Brain microvascular endothelial cell (primary cell): ENCODE measurements around the gene AGBL1.

ENCODE experiments used
- DNase-seq: peaks from one replicate; pipeline ENCODE4 v3.0.0-alpha.2; 2020
- H3K27ac ChIP-seq: fragments of 250-450 bp; sonication (Bioruptor Pico); 2 replicates; pipeline ENCODE4 v1.5.1; 2020; ENCODE audit warnings: mild to moderate bottlenecking, moderate library complexity
- H3K27me3 ChIP-seq: fragments of 250-450 bp; sonication (Bioruptor Pico); replicated peaks from 2 replicates; pipeline ENCODE4 v1.5.1; 2020; ENCODE audit warnings: mild to moderate bottlenecking
- H3K36me3 ChIP-seq: fragments of 250-450 bp; sonication (Bioruptor Pico); replicated peaks from 2 replicates; pipeline ENCODE4 v1.5.1; 2020; ENCODE audit warnings: mild to moderate bottlenecking
- H3K4me3 ChIP-seq: 2 replicates; pipeline ENCODE4 v1.5.1; 2011; ENCODE audit warnings: low read depth, mild to moderate bottlenecking, control low read depth, low read length, moderate library complexity
- CTCF ChIP-seq: IDR thresholded peaks from 2 replicates; pipeline ENCODE4 v1.5.1; 2011; ENCODE audit warnings: low read depth, mild to moderate bottlenecking, moderate library complexity, low read length, control low read depth, inconsistent platforms; ENCODE audit errors: missing control alignments
- in situ Hi-C: cut with HindIII; loops from 2 replicates; pipeline ENCODE4 v1.10.0; 2017; ENCODE audit warnings: low sequenced_read_pairs, low pct_ligation_motif_present

AGBL1 gene

GRCh38 chr15:86355801-86356200 lies 276.1 kb downstream of the AGBL1 start:
- no peak for TF ChIP-seq CTCF
- Histone ChIP-seq H3K27me3 (no peaks in the 10 kb centered on the region), H3K36me3 (no peaks in the 10 kb centered on the region), H3K4me3 (no peak overlapping the region), H3K27ac (no peak overlapping the region)
- no peak for DNase-seq
- in situ Hi-C loops: no loop called here

- in situ Hi-C loops: no loop called here
- Histone ChIP-seq H3K36me3 (no peaks in the 10 kb centered on the region), H3K4me3 (no peak overlapping the region), H3K27me3 (no peaks in the 10 kb centered on the region), H3K27ac (no peak overlapping the region)
- DNase-seq: no peak
- no peak for TF ChIP-seq CTCF
Measured at GRCh38 chr15:86362555-86362954, 282.9 kb downstream of the AGBL1 start.

- DNase-seq: no peak
- no peak overlapping the region for H3K4me3 ChIP-seq
- no peaks in the 10 kb centered on the region for H3K36me3 ChIP-seq
- no peak overlapping the region for H3K27ac ChIP-seq
- H3K27me3 ChIP-seq: no peaks in the 10 kb centered on the region
- no peak for TF ChIP-seq CTCF
- in situ Hi-C loops: no loop called here
Measured at GRCh38 chr15:86373147-86373546, 293.5 kb downstream of the AGBL1 start.

GRCh38 chr15:86375733-86376280 lies 296.1 kb downstream of the AGBL1 start:
- TF ChIP-seq CTCF: no peak
- no peaks in the 10 kb centered on the region for H3K27me3 ChIP-seq
- in situ Hi-C loops: no loop called here
- H3K4me3 ChIP-seq: no peak overlapping the region
- no peak overlapping the region for H3K27ac ChIP-seq
- H3K36me3 ChIP-seq: no peaks in the 10 kb centered on the region
- no peak for DNase-seq

- TF ChIP-seq CTCF: no peak
- Histone ChIP-seq H3K4me3 (no peak overlapping the region), H3K27ac (no peak overlapping the region), H3K36me3 (no peaks in the 10 kb centered on the region), H3K27me3 (no peaks in the 10 kb centered on the region)
- in situ Hi-C loops: no loop called here
- DNase-seq: no peak
Measured at GRCh38 chr15:86377914-86378313, 298.2 kb downstream of the AGBL1 start.

- Histone ChIP-seq H3K36me3 (no peaks in the 10 kb centered on the region), H3K4me3 (no peak overlapping the region), H3K27ac (no peak overlapping the region), H3K27me3 (no peaks in the 10 kb centered on the region)
- TF ChIP-seq CTCF: no peak
- in situ Hi-C loops: no loop called here
- DNase-seq: no peak
Measured at GRCh38 chr15:86382341-86382740, 302.7 kb downstream of the AGBL1 start.
